Stimulated activated naive CD8-positive, alpha-beta T cell treated with anti-CD3 and anti-CD28 coated beads, Interleukin-15, Interleukin-2, amounts not matched to agents 100 ng/mL and 50 ng/mL, for 24 hours (primary cell): ENCODE data around the gene ZC3H7B.

Experiments
- H3K27ac Mint-ChIP-seq: one replicate; pipeline ENCODE4 v1.8.0; 2021; ENCODE audit warnings: mild to moderate bottlenecking, mixed read lengths
- H3K27me3 Mint-ChIP-seq: one replicate; pipeline ENCODE4 v1.8.0; 2021; ENCODE audit warnings: mixed read lengths
- H3K36me3 Mint-ChIP-seq: one replicate; pipeline ENCODE4 v1.8.0; 2021; ENCODE audit warnings: low read depth, mixed read lengths
- H3K4me1 Mint-ChIP-seq: one replicate; pipeline ENCODE4 v1.8.0; 2021; ENCODE audit warnings: low read depth, mixed read lengths
- H3K4me3 Mint-ChIP-seq: one replicate; pipeline ENCODE4 v1.8.0; 2021; ENCODE audit warnings: mild to moderate bottlenecking, mixed read lengths
- H3K9me3 Mint-ChIP-seq: one replicate; pipeline ENCODE4 v1.8.0; 2021; ENCODE audit warnings: mixed read lengths

ZC3H7B gene

GRCh38 chr22:41366323-41367029, 65.2 kb downstream of the ZC3H7B start:
- Mint-ChIP-seq H3K27me3 (no peaks in the 10 kb centered on the region), H3K27ac (no peak overlapping the region), H3K36me3 (no peaks in the 10 kb centered on the region), H3K9me3 (no peaks in the 10 kb centered on the region), H3K4me3 (no peak overlapping the region), H3K4me1 (no peaks in the 10 kb centered on the region)

GRCh38 chr22:41367039-41367679, 65.8 kb downstream of the ZC3H7B start:
- Mint-ChIP-seq H3K4me1 (no peaks in the 10 kb centered on the region), H3K36me3 (no peaks in the 10 kb centered on the region), H3K9me3 (no peaks in the 10 kb centered on the region), H3K4me3 (no peak overlapping the region), H3K27me3 (no peaks in the 10 kb centered on the region), H3K27ac (no peak overlapping the region)

GRCh38 chr22:41367680-41368542, 66.6 kb downstream of the ZC3H7B start:
- no peak overlapping the region for H3K4me3 Mint-ChIP-seq
- no peak overlapping the region for H3K27ac Mint-ChIP-seq
- no peaks in the 10 kb centered on the region for H3K27me3 Mint-ChIP-seq
- no peaks in the 10 kb centered on the region for H3K4me1 Mint-ChIP-seq
- no peaks in the 10 kb centered on the region for H3K9me3 Mint-ChIP-seq
- no peaks in the 10 kb centered on the region for H3K36me3 Mint-ChIP-seq

- Mint-ChIP-seq H3K27ac (no peak overlapping the region), H3K27me3 (no peaks in the 10 kb centered on the region), H3K36me3 (no peaks in the 10 kb centered on the region), H3K9me3 (no peaks in the 10 kb centered on the region), H3K4me1 (no peaks in the 10 kb centered on the region), H3K4me3 (no peak overlapping the region)
Observed at GRCh38 chr22:41368543-41369423, 67.5 kb downstream of the ZC3H7B start.

GRCh38 chr22:41369424-41369745, 68.1 kb downstream of the ZC3H7B start:
- Mint-ChIP-seq H3K4me3 (no peak overlapping the region), H3K4me1 (no peaks in the 10 kb centered on the region), H3K9me3 (no peaks in the 10 kb centered on the region), H3K36me3 (no peaks in the 10 kb centered on the region), H3K27me3 (no peaks in the 10 kb centered on the region), H3K27ac (no peak overlapping the region)

- Mint-ChIP-seq H3K4me1 (no peaks in the 10 kb centered on the region), H3K4me3 (no peak overlapping the region), H3K27me3 (no peaks in the 10 kb centered on the region), H3K9me3 (no peaks in the 10 kb centered on the region), H3K27ac (no peak overlapping the region), H3K36me3 (no peaks in the 10 kb centered on the region)
Observed at GRCh38 chr22:41369837-41370236, 68.5 kb downstream of the ZC3H7B start.

GRCh38 chr22:41377846-41378245, 76.5 kb downstream of the ZC3H7B start:
- Mint-ChIP-seq H3K4me1 (peaks cover 13% of the 10 kb centered on the region), H3K4me3 (no peak overlapping the region), H3K36me3 (no peaks in the 10 kb centered on the region), H3K27ac (no peak overlapping the region), H3K27me3 (no peaks in the 10 kb centered on the region), H3K9me3 (no peaks in the 10 kb centered on the region)

GRCh38 chr22:41380993-41381328, 79.6 kb downstream of the ZC3H7B start:
- Mint-ChIP-seq H3K4me1 (peaks cover 17% of the 10 kb centered on the region), H3K27ac (no peak overlapping the region), H3K27me3 (no peaks in the 10 kb centered on the region), H3K9me3 (no peaks in the 10 kb centered on the region), H3K4me3 (peak overlapping the region; percentile 53), H3K36me3 (no peaks in the 10 kb centered on the region)

- Mint-ChIP-seq H3K27me3 (no peaks in the 10 kb centered on the region), H3K4me3 (peak within 1 kb of the TSS; percentile 82), H3K27ac (peak within 1 kb of the TSS; percentile 93), H3K36me3 (no peaks in the 10 kb centered on the region), H3K9me3 (no peaks in the 10 kb centered on the region), H3K4me1 (peaks cover 17% of the 10 kb centered on the region)
Observed at GRCh38 chr22:41381329-41382097, 80.2 kb downstream of the ZC3H7B start, which contains the start of gene TEF. TEF (plus strand) TSS chr22:41381942; CDS start chr22:41382045, 103 bp downstream.

- Mint-ChIP-seq H3K4me1 (peaks cover 17% of the 10 kb centered on the region), H3K27me3 (no peaks in the 10 kb centered on the region), H3K9me3 (no peaks in the 10 kb centered on the region), H3K36me3 (no peaks in the 10 kb centered on the region), H3K27ac (peak overlapping the region; percentile 82), H3K4me3 (peak overlapping the region; percentile 81)
Observed at GRCh38 chr22:41382098-41382578, 80.8 kb downstream of the ZC3H7B start.

GRCh38 chr22:41382610-41383009, 81.3 kb downstream of the ZC3H7B start:
- no peaks in the 10 kb centered on the region for H3K9me3 Mint-ChIP-seq
- peaks cover 17% of the 10 kb centered on the region for H3K4me1 Mint-ChIP-seq
- H3K27ac Mint-ChIP-seq, result no peak overlapping the region
- H3K36me3 Mint-ChIP-seq, result no peaks in the 10 kb centered on the region
- no peaks in the 10 kb centered on the region for H3K27me3 Mint-ChIP-seq
- H3K4me3 Mint-ChIP-seq, result peak overlapping the region; percentile 81

- no peak overlapping the region for H3K27ac Mint-ChIP-seq
- H3K36me3 Mint-ChIP-seq, result no peaks in the 10 kb centered on the region
- H3K4me3 Mint-ChIP-seq, result peak overlapping the region; percentile 53
- peaks cover 17% of the 10 kb centered on the region for H3K4me1 Mint-ChIP-seq
- H3K9me3 Mint-ChIP-seq, result no peaks in the 10 kb centered on the region
- no peaks in the 10 kb centered on the region for H3K27me3 Mint-ChIP-seq
Observed at GRCh38 chr22:41383085-41383484, 81.8 kb downstream of the ZC3H7B start.

GRCh38 chr22:41384128-41384527, 82.8 kb downstream of the ZC3H7B start:
- no peak overlapping the region for H3K4me3 Mint-ChIP-seq
- H3K36me3 Mint-ChIP-seq, result peaks cover 4% of the 10 kb centered on the region

GRCh38 chr22:41387341-41387740, 86.0 kb downstream of the ZC3H7B start:
- Mint-ChIP-seq H3K4me3 (no peak overlapping the region), H3K27ac (no peak overlapping the region), H3K27me3 (no peaks in the 10 kb centered on the region), H3K4me1 (peaks cover 11% of the 10 kb centered on the region), H3K9me3 (no peaks in the 10 kb centered on the region), H3K36me3 (peaks cover 13% of the 10 kb centered on the region)

More at GRCh38 chr22:41384128-41384527, 82.8 kb downstream of the ZC3H7B start:
- Mint-ChIP-seq H3K4me1 (peaks cover 17% of the 10 kb centered on the region), H3K27me3 (no peaks in the 10 kb centered on the region), H3K27ac (no peak overlapping the region), H3K9me3 (no peaks in the 10 kb centered on the region)
